T-helper 1 cell treated with Interleukin-12 subunit alpha and Interleukin-12 subunit beta and Interleukin-4 antibody, amounts not matched to agents 30 ng/mL and 1 ng/mL, for 36 hours (primary cell): ENCODE measurements around the gene FN3KRP. TPM values are rescaled to one million over a fixed set of nuclear protein-coding genes. Genes with fewer than 3 reads are reported as not detected.

Source experiments
- intact Hi-C: fragments of 100-400 bp; cut with micrococcal nuclease; formaldehyde crosslinking; loops from one replicate; pipeline ENCODE4 v1.15.1; 2024
- total RNA-seq: library from RNA; stranded (reverse); gene quantifications from 2 replicates; pipeline ENCODE4 v1.2.3, GENCODE V29; 2022

The FN3KRP gene, protein sequence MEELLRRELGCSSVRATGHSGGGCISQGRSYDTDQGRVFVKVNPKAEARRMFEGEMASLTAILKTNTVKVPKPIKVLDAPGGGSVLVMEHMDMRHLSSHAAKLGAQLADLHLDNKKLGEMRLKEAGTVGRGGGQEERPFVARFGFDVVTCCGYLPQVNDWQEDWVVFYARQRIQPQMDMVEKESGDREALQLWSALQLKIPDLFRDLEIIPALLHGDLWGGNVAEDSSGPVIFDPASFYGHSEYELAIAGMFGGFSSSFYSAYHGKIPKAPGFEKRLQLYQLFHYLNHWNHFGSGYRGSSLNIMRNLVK
- 34.3 and 37.2 TPM in 2 replicates for total RNA-seq

DNA sequence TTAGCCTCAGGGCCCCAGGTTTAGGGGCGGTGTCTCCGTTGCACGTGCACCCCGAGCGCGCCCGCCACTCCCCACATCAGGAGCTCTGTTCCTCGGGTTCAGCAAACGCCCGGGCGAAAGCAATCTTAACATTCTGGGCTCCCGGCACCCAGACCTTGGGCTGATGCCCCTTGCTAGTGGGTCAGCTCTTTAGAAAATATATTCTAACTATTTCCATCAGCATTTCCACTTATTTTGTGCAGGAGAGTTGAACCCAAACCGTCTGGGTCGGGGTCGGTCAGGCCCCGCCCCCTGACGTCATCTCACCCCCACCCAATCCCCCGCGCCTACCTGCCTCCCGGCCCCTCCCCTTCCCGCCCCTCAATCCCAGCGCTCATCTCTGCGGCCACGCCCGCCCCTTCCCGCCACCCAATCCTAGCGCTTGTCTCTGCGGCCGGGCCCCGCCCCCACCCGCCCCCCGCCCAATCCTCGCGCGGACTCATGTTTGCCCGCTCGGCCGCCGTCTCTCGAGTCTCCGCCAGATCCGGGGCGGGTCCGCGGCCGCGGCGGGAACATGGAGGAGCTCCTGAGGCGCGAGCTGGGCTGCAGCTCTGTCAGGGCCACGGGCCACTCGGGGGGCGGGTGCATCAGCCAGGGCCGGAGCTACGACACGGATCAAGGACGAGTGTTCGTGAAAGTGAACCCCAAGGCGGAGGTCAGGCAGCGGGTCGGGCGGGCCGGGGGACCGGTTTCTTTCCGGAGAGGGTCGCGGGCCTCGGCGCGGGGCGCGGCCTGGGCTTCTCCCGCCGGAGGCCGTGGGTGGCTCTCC, at the start of gene FN3KRP:
Gene FN3KRP (plus strand): TSS at position 504 of the 808 bp plus-strand sequence. CDS start 50 bp downstream, at position 554.
- intact Hi-C loops, result loop anchor here (1.0 to 5.0 kb wide), 6 partner anchors 18 to 693 kb away; partner anchors contain the start of genes FN3K, LRRC45, RAB40B and WDR45B

DNA sequence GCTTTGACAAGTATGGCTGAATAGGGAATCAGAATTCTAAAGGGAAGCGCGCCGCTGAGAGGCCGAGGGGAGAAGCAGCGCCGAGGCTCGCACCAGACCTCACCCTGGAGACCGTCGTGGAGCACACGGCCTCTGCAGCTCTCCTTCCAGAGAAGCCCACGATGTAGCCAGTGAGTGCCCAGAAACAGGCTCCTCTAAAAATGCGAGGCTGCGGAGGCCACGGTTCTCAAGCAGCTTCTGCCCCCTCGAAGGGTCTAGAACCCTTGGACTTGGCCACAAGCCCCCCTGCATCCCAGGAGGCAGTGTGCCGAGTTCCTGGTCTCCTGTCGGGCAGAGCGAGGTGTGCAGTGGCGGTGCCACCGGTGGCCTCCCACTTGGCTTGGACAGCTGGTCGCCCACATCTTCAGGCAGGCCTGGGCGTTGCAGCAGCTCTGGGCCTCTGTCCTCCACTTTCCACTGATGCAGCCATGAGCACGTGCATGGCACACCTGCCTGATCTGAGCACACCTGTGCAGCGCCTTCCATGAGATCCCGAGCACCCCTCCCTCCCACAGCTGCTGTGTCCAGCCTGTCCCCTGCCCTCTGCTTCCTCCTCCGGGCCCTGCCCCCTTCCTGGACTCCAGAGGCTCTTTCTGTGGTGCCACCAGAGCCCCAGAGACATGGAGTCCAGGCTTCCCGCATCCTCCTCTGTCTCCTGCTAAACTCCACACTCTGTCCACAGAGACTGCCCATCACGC, 49.4 kb upstream of the FN3KRP start:
- intact Hi-C loops, result no loop called here

DNA sequence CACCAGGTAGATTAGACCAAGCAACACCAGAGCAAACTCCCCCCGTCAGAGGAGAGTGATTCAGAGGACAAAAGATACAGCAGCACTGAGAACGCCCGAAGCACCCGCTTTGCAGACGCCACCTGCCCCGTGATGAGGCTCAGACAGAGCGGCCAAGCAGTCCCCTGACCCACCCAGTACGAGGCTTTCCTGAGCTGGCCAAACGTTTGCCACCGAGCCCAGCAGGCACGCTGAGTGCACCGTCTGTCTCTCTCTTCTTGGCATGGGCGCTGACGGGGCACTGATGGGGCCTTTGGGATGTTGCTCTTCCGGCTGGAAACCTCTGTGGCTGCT, 48.9 kb upstream of the FN3KRP start:
- intact Hi-C loops, result no loop called here

DNA sequence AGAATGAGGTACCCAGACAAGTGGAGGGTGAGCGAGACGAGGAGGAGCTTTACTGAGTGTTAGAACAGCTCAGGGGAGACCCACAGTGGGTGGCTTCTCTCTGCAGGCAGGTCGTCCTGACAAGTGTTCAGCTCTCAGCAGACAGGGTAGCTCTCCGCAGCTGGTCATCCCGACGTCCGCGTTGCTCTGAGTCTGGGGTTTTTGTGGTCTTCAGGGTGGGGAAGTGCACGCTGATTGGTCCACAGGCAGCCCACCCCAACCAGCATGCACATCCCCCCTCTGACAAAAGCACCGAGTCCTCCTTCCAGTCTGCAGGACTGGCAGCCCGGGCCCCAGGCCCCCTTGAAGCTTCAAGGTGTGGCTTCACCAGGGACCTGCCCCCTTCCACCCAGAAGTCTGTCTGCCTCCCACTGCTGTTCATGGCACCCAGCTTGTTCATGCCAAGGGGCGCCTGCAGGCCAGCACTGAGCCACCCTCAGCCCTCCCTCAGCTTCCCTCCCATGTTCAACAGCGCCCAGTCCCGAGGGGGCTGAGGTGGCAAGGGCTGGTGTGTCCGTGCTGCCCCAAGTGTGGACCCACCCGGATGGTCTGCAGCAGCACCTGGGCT, 48.4 kb upstream of the FN3KRP start:
- intact Hi-C loops, result loop anchor here (1.0 kb wide), 1 partner anchor 106 kb away; no protein-coding TSS in a partner anchor

DNA sequence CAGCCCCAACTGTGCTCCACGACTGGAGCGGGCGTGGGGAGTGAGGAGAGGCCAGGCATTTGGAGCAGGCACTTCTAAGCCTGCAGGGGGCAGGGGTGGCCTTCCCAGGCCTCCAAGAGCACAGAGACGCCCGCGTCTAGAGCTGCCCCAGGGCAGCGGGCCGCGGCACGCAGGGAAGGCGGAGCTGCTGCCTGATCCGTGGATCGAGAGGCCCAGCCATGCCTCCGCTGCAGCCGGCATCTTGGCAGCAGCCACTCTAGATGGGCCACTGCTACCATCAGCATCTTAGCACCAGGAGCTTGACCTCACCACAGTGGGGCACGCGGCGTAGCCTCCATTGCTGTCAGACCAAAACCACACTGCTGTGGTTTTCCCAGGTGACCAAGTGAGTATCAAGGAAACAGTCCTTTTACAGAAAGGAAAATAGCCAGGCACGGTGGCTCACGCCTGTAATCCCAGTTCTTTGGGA, 47.8 kb upstream of the FN3KRP start:
- intact Hi-C loops, result loop anchor here (1.0 kb wide), 1 partner anchor 106 kb away; no protein-coding TSS in a partner anchor

DNA sequence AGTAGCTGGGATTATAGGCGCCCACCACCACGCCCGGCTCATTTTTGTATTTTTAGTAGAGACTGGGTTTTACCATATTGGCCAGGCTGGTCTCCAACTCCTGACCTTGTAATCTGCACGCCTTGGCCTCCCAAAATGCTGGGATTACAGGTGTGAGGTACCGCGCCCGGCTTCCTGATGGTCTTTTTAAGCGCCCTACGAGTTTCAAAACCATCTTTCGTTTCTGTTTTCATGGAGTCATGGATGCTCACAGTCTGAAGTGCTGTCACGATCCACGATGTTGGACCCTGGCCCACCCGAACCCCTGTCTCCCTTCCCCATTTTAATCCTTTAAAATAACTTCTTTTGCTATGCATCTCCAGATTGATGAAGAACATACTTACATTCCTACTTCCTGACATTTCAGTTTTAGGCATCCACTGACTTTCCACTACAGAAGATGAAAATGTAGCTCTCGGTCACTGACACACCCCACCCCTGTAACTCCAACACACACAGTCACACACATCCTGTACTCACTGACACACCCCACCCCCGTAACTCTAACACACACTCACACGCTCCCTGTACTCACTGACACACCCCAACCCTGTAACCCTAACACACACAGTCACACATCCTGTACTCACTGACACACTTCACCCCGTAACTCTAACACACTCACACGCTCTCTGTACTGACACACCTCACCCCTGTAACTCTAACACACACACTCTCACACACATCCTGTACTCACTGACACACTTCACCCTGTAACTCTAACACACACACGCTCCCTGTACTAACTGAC, 45.6 kb upstream of the FN3KRP start:
- intact Hi-C loops, result no loop called here

DNA sequence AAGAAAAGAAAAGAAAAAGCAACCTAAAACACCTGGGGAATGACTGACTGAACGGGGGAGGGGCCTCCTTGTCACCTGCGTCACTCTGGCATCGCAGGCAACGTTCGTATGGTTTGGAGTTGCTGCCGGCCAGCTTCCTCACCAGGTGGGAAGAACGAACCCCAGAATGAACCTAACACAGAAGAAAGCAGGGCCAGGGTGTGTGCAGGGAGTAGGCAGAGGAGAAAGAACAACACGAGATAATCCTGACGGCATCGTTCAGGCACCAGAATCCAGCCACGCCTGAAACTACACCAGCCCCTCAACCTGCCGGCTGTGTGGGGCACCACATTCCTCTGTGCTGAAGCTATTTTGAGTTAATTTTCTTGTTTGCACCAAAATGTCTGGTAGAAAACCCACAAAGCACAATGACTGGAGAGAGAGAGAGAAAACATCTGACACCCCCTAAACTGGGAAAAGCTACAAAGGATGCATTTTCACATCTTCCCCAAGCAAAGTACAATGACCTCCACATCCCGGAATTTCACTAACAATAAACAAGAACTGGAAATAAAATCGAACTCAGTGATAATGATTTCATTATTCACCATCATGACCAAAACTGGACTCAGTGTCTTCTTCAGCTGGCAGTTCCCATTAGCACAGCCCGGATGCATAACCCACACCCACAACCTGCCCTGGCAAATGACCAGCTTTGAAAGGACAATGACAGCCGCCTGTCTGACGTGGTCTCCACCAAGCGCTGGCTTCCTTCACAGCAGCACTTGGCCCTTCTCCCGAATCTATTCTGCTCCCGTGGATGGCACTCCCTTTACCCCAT, 41.6 kb upstream of the FN3KRP start:
- intact Hi-C loops, result no loop called here

DNA sequence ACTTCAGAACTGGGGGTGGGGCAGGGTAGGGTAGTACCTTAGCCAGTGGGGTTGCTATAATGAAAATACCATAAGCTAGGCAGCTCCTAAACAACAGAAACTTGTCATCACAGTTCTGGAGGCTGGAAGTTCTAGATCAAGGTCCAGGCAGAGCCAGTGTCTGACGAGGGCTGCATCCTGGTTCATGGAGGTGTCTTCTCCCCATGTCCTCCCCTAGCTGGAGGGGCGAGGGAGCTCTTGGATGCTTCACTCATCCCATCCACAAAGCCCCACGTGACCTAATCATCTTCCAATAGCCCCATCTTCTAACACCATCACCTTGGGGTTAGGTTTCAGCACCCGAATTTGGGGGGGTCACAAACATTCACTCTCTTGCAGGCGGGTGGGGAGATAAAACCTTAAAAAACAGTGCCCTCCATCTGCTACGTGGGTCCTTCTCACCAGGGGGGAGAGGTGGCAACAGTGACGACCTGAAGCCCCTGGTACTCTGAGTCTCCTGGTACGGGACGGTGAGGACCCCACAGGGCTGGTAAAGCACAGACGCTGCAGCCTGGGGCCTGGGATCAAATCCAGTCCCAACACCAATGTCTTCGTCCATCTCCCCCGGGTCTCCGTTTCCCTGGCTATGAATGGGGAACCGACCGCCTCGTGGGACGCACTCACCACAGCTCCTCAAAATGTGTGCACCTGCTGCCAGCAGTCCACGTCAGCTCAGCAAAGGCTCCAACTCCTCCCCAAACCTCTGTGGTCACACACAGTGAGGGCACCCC, 40.8 kb upstream of the FN3KRP start:
- intact Hi-C loops, result no loop called here

DNA sequence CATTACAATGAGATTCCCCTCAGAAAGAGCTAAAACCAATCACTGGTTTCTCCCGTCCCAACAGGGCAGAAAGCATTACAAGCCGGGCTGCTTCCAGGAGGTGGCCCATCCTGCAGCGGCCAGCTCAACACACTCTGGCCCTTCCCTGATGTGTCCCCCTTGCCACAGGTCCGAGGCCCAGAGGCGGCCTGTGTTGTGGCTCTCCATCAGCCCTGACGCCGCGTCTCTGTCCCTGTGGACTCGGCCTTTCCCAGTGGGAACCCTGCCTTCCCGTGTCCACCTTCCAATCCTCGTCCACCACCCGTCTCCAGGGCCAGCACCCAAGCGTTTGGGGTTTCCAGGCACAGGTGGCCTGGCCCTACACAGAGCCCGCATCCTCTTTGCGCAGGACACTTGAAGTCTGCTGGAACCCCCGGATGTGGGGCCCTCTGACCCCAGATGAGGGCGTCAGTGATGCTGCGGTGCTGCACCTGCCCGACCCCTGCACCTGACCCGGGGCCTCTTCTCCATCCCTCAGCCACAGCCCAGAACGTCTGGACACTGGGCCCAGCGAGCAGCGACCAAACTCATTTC, 39.1 kb upstream of the FN3KRP start:
- intact Hi-C loops, result no loop called here

DNA sequence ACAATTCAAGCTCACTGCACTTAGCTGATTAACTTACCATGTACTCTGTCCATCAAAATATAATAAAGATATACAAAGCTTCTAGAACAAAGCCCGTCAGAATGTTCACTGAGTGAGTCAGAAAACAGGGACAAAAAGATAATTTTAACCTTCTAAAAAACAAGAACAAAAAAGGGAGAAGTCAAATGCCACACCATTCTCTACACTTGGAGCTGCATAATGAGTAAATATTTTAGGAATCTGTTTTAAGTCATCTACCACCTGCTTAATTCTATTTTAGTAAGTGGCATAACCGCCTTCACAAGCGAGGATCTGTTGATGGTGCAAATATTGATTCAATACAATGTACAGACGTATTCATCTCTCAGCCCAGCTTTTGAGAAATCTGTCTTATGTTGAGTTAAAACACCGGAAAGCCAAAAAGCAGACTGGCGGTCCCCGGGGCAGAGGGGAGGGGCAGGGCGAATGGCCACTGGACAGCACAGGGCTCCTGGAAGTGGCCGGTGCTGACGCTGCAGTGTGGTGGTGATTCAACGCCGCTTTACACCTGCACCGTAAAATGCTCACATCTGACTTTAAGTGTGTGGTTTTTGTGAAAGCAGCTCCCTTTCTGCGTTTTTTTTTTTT, 38.1 kb upstream of the FN3KRP start:
- intact Hi-C loops, result no loop called here

DNA sequence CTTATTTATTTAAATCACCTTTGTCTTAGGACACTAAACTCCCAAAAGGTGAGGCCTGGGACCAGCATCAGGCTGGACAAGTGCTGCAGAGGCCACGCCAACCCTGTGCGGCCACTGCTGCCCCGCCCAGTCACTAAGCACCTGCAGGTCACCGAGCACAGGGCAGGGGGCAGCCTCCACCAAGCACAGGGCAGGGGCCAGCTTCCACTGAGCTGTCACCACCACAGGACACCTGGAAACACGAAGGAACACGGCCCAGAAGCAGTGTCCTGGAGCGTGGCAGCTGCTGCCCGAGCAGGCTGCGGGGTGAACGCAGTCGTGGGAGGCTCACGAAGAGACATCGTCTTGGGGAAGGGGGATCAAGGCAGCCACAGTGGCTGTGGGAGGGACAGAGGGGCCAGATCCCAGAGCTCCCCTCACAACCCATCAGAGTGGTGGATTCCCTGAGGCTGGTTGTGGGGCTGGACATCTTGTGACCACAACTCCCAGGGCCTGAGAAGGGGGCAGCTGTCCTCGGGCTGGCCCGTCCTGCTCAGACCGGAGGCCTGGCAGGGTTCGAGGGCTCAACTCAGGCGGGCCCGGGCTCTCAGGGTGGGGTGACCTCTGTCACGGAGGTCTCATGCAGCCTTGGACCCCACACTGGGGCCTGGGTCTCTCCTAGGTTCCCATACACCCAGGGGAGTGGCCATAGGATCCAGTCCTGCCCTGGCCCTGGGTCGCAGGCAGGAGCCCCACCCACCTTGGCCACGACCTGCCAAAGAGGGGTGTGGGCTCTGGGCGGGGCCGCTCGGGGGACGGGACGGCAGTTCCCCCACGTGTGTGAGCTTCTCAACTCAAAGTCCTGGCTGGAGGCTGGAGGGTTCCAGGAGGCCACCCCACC, 36.7 kb upstream of the FN3KRP start:
- intact Hi-C loops, result no loop called here

DNA sequence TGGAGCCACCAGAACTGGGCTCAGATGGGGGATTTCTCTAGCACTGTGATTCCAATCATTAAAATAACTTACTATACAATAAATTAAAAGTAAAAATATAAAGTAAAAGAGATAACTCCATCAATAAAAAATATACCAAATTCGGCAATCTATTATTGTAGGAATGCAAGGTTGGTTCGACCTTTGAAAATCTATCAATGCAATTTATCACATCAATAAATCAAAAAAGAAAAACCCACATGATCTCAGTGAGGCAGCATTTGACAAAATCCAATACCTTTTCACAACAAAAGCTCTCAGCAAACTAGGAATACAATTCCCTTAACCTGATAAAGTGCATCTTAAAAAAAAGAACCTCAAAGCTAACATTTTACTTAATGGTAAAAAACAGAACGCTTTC, 35.0 kb upstream of the FN3KRP start:
- intact Hi-C loops, result no loop called here

DNA sequence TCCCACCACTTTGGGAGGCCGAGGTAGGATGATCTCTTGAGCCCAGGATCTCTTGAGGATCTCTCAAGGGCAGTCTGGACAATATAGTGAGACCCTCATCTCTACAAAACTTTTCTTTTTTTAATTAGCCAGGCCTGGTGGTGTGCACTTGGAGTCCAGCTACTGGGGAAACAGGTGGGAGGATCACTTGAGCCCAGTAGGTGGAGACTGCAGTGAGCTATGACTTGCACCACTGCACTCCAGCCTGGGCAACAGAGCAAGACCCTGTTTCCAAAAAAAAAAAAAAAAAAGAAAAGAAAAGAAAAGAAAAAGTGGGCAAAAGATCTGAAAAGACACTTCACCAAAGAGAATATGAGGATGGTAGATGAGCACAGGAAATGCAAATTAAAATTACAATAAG, 33.0 kb upstream of the FN3KRP start:
- intact Hi-C loops, result no loop called here

DNA sequence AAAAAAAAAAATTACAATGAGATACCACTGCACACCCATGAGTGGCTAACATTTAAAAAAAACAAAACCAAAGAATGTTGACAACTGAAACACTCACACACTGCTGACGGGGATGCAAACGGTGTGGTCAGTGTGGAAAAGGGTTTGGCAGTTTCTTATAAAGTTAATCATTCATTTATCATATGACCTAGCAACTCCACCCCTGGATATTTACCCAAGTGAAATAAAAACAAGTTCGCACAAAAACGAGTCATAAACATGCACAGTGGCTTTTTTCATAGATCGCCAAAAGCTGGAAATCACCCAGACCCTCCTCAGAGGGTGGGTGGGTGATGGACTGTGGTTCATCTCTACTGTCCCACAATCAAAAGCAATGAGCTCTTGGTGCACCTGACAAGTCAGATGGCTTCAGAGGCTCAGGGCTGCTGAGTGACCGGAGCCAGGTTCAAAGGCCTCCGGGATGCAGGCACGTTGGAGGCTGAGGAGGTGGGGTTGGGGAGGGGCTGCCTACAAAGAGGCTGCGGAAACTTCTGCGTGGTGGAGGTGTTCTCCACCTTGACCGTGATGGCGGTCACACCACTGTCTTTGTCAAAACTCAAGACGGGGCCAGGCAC, 32.2 kb upstream of the FN3KRP start:
- intact Hi-C loops, result no loop called here

DNA sequence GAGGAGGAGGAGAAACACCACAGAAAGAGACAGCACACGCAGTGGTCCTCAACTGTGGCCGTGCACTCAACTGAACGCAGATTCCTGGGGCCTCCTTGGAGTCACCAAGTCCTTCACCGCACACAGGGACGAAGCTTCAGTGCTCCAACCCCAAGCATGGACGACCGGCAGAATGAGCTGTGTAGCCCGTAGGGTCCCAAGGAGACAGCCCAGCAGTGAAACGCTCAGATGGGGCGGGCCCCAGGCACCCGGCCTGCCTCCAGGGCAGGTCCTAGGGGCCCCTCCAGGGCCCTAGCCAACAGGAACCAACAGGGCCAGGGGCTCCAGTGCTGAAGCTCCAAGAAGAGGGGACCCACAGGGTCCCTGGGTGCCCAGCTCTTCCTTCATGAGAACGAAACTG, 31.2 kb upstream of the FN3KRP start:
- intact Hi-C loops, result no loop called here
